ENCODE measurements around the gene IL4I1. TPM values are rescaled to one million over a fixed set of nuclear protein-coding genes. Genes with fewer than 3 reads are reported as not detected.

The IL4I1 gene
- polyA plus RNA-seq, 1 of the 3 experiments (the other 2 are of a cell fraction), result 0.35 TPM

GRCh38 chr19:49924004-49924880 lies 27.6 kb upstream of the IL4I1 start:
- ChIA-PET CTCF (interaction anchor here (0.8 to 1.1 kb wide), 2 partner anchors 14 to 60 kb away, joined by 3 to 4 read pairs; no protein-coding TSS in a partner anchor), POLR2A (no interaction called here)
- Histone ChIP-seq H3K4me2 (no peak overlapping the region), H2AFZ (ENCODE audit: low read depth) (no peak overlapping the region), H3K4me3 (ENCODE audit: low read depth in 2 of 2, low read length in 1 of 2) (no peak overlapping the region), H3K4me1 (ENCODE audit: control insufficient read depth in 1 of 2, insufficient read depth in 2 of 2, low read depth in 1 of 2, low read length in 1 of 2) (peaks cover 7 to 8% of the 10 kb centered on the region in 2 experiments; a peak in 2 of 4 replicates), H3K9me3 (no peaks in the 10 kb centered on the region), H3K9me2 (no peaks in the 10 kb centered on the region), H3F3A (replicated peaks; ENCODE audit: insufficient read depth) (peaks cover 9% of the 10 kb centered on the region), H3K9ac (no peak overlapping the region), H3K27ac (ENCODE audit: low read depth in 2 of 2, low read length in 1 of 2) (no peak overlapping the region), H4K20me1 (ENCODE audit: insufficient read depth) (peaks cover 56% of the 10 kb centered on the region; the same call in 1 of the 2 replicates), H3K27me3 (ENCODE audit: insufficient read depth) (no peaks in the 10 kb centered on the region), H3K36me3 (replicated peaks in 1 of 2; ENCODE audit: control insufficient read depth in 1 of 2, insufficient read depth in 2 of 2, low read length in 1 of 2) (peaks cover 24 to 28% of the 10 kb centered on the region in 2 experiments), H3K79me2 (ENCODE audit: insufficient read depth) (peaks cover 100% of the 10 kb centered on the region)
- 89% methylated on average over 24 of the region's 25 CpGs for WGBS (ENCODE audit: low lambda C conversion rate)
- DNase-seq, result no peak
- TF ChIP-seq CHD2 (IDR thresholded peaks at IDR 0.05; ENCODE audit: low read length, partially characterized antibody), result no peak
- no peak for TF ChIP-seq MXI1 (IDR thresholded peaks at IDR 0.05; ENCODE audit: low read depth, low read length)
- TF ChIP-seq RFX5 (IDR thresholded peaks at IDR 0.05; ENCODE audit: low read length), result no peak
- TF ChIP-seq MAX (IDR thresholded peaks at IDR 0.05; ENCODE audit: low read depth), result no peak
- no peak for TF ChIP-seq GATA2 (CRISPR knock-in tag; IDR thresholded peaks at IDR 0.05)
- no peak for TF ChIP-seq CTCF (IDR thresholded peaks at IDR 0.05)
- no peak for TF ChIP-seq EP300 (IDR thresholded peaks at IDR 0.05; ENCODE audit: borderline replicate concordance in 1 of 2, low read depth in 1 of 2, low read length in 1 of 2)
- TF ChIP-seq TCF12 (IDR thresholded peaks at IDR 0.05), result no peak
- no peak for TF ChIP-seq NFIC (IDR thresholded peaks at IDR 0.05; ENCODE audit: borderline replicate concordance)
- no peak for TF ChIP-seq USF1 (IDR thresholded peaks at IDR 0.05; ENCODE audit: borderline replicate concordance, low read depth)
- TF ChIP-seq ELF1 (IDR thresholded peaks at IDR 0.05), result no peak
- no peak for TF ChIP-seq RCOR1 (IDR thresholded peaks at IDR 0.05; ENCODE audit: low read length)
- TF ChIP-seq REST (IDR thresholded peaks at IDR 0.05; ENCODE audit: low read depth, low read length), result no peak
